Measurements from ENCODE around the gene OXER1. TPM values are rescaled to one million over a fixed set of nuclear protein-coding genes. Genes with fewer than 3 reads are reported as not detected.
A peak's percentile ranks its signal among the peaks of the same experiment; 100 is the strongest.

OXER1 gene
- polyA plus RNA-seq, 1 donor = 12.0 TPM

DNA sequence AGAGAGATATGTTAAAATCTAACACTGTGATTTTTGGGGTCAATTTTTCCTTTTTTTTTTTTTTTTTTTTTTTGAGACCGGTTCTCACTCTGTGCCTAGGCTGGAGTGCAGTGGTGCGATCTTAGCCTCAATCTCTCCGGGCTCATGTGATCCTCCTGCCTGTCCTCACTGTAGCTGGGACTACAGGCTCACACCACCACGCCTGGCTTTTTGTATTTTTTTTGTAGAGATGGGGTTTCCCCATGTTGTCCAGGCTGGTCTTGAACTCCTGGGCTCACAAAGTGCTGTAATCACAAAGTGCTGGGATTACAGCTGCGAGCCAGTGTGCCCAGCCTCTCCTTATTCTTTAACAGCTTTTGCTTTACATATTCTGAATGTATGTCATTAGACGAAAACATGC lies 31.3 kb upstream of the OXER1 start:
- no peak for DNase-seq

DNA sequence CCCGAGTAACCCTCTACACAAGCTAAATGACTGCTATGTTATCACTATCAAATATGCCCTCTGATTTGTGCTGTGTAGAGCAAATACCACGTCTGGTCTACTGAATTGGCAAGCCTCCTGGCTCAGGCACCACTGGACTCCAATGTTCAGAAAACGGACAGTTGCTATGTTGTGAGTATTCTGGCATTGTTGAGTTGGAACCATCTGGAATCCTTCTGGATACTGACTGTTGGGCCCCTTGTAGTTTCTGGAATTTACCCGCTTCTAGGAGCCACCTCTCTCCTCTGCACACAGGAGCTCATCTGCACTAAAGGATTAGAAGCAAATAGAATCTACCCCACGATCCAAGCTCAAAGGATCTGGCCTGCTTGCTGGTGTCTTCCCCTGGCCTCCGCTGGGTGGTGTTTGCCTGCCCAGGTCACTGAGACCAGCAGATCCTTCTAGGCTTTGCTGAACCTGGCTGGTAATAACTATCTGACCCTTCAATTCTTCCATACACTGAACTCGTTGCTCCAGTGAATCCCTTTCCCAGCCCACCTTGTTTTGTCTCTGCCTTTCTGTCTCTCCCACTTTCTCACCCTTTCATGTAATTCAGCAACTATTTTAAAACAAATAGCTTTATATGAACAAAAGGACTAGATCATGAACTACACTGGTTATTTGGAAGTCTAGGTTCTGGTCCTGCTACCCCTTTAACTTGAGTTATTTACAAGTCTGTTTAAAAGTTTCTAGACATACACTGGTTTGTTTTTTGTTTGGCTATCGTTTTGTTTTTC lies 30.5 kb upstream of the OXER1 start:
- DNase-seq = no peak

DNA sequence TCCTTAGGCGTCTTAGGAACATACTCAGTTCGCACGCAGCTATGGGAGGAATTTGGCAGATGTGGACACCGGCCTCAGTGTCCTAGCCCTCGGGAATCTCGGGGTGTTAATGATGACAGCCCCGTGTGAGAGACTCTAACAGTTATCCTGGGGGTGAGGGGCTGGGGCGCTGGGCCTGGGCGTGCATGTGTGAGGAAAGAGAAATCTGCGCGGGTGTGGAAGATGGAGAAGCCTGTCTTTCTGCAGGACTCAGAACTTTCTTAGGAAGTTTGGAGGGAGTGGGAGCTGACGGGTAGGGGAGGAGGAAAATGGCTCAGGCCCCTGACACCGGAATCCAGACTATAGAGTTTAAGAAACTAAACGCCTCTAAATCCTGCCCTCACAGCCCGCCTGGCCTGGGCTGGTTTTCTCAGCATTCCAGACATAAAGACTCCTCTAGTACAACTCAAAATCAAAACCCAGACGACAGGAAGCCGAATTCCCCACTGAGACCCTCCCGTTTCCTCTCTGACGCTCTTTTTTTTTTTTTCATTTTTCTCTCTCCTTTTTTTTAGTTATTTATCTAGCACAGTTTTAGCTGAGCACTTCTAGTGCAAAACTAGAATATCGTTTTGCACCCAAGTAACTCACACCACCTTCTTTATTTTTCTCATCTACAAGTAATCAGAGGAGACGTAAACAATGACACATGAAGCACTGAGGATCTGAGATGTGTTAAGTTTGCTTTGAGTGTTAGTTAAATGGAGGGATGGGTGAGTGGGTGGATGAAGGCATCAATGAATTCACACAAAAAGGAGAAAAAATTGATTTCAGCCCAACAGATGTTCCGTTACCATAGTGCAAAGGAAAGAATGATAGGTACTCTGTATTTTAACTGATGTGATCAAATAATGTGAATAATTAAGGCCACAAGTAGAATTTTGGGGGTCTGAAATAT lies 29.7 kb upstream of the OXER1 start:
- DNase-seq = peak; percentile 65

DNA sequence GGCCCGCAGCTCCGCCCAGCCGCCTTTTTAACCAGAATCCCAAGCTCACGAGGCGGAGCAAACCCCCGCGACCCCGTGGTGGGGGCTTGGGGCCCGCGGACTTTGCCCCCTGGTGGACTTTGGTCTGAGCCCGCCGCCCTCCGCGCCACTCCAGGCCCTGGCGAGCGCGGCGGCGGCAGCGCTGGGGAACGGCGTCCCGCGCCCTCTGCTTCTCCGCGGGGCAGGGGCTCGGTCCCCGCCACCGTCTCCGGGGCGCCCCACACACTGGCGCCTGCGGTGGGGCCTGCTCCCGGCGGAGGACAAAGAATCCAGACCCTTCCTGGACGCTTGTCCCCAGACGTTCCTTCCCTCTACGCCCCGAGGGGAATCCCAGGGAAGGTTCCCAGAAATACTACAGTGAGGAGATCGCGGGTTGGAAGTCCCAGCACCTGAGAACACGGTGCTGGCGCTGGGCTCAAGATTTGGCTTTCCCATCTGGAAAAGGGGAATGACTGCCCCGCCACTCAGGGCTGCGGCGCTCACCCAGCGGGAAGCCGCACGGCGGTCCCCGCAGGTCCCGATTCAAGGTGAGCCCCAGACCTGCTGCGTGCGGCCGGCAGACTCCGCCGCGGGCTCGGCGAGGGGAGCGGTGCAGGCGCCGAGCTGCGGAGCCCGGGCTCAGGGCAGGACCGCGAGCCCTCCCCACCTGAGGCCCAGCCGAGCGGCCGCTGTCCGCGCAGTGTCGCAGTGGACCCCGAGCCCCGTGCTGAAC lies 28.8 kb upstream of the OXER1 start, which contains the start of gene HAAO:
Gene HAAO, minus strand, starts transcription at position 1 of the 751 bp plus-strand sequence. CDS start 47 bp downstream, outside the sequence.
- DNase-seq = peak; percentile 57

DNA sequence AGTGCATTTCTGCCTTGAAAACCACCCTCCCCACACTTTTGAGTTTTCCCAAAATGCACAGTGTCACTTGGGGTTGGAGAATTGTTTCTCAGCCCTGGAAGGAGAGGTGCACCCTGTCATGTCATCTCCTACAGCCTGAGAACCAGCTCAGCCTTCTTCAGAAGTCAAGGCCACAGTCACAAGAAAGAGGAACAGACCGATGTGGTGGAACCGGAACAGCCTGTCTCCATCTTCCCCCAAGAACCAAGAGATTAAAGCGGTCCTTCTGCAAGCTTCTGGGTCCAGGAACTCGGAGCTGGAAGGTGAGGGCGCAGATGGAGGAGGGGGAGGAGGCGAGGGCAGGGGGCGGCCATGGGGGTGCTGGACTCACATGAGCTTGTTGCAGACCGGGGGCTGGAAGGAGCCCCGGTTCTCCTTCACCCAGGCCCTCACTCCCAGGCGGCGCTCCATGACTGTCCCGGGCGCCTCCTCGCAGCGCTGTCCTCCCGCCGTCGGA lies 28.2 kb upstream of the OXER1 start:
- no peak for DNase-seq

DNA sequence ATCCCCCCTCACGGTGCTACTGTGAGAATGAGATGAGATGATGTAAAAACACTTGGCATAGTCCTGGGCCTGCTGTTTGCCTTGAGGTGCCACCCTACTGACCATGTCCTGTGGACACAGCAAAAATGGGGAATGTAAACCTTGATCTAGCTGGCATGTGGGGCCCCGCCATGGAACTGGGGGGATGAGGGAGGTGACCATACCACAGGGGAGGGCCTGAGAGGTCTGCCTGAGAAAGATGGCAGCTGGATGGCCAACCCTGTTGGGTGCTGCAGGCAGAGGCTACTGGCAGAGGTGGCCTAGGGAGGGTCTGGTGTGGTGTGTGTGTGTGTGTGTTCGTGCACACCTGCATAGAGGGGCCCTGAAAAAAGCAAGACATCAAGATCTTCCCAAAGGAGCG lies 27.7 kb upstream of the OXER1 start:
- no peak for DNase-seq

DNA sequence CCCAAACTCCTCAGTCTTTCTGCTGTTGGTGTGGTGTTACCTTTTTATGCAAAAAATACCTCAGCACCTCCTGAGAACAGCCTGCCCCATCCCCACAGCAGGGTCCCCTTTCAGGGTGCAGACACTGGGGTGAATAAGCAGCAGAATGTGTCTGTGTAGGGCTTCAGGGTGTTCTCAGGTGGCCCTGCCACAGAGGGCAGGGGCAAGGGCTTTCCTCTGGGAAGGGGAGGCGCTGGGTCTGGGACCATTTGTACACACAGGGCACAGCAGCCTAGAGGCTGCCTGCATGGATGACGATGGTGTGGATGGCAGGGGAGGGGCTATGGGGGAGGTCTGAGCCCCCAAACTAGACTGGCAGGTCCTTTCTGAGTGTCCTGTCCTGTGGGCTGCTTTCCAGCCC lies 25.8 kb upstream of the OXER1 start:
- no peak for DNase-seq

DNA sequence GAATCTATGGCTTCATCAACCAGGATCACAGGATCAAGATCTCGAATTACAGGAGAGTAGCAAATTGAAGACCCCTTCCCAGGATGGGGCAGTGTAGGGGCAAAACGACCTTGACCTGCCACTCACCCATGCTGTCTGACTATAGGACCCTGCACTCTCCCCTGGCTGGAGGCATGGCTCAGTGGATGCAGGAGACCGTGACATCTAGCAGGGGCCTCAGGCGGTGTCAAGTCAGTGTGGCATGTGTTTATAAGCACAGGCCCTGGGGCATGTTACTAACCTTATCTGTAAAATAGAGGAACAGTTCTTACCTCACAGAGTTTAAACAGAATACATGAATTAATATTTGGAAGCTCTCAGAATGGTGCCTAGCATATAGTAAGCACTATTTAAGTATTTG lies 24.9 kb upstream of the OXER1 start:
- DNase-seq = no peak

DNA sequence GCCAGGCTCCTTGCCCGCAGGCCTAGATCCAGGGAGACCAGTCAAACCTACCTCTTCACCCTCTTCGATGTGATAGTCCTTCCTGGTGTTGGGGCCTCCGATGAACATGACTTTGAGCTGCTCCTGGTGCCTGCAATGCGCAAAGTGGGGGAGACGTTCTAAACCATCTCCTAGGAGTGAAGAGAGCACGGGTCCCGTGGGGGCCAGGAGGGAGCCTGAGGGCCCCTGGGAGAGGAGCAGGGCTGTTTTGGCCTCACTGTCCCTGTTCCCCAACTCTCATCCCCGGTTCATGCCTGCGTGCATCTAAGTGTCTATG lies 24.5 kb upstream of the OXER1 start:
- DNase-seq = no peak

DNA sequence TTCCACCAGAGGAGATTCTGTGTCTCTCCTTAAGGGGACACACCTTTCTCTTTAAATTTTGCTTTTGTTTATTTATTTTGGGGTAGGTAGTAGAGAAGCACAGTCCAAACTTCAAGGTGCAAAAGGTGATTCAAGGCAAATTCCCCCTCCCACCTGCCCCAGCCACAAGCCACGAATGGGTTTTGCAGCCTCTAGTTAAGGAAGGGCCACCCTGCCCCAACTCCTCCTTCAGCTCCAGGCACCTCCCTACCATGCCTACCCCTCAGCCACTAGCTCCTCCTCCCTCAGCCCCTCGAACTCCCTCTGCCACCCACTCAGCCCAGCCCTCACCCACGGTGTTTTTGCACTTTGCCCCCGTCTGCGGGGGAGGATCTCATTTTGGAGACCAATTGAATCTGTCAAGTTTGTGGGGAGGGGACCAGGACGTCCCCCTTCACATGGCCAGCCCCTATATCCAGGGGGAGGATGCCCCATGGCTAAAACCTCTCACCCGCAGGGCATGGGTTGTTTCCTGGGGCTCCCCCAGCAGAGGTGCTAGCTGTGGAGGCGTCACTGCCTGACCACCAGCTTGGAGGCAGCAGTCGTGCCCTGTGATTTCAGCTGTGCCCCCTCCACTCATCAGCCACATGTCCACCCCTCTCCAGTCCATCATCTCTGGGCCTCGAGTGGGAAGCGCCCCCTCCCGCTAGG lies 24.0 kb upstream of the OXER1 start:
- DNase-seq = no peak

DNA sequence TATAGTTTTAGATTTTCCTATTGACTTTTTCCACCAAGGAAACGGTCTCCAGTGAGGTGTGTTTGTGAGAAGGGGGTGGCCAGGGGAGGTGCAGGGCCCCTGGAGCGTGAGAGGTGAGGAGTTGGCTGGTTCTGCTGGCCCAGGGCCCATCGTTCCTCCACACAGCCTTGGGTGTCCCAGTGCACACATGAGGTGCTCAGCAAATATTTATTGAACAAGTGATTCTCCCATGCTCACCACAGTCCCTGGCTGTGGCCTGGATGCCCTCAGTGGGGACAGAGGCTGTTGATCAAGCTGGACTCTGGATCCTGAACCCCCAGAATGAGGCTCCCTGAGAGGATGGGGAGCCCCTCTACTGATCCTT lies 23.5 kb upstream of the OXER1 start:
- no peak for DNase-seq

DNA sequence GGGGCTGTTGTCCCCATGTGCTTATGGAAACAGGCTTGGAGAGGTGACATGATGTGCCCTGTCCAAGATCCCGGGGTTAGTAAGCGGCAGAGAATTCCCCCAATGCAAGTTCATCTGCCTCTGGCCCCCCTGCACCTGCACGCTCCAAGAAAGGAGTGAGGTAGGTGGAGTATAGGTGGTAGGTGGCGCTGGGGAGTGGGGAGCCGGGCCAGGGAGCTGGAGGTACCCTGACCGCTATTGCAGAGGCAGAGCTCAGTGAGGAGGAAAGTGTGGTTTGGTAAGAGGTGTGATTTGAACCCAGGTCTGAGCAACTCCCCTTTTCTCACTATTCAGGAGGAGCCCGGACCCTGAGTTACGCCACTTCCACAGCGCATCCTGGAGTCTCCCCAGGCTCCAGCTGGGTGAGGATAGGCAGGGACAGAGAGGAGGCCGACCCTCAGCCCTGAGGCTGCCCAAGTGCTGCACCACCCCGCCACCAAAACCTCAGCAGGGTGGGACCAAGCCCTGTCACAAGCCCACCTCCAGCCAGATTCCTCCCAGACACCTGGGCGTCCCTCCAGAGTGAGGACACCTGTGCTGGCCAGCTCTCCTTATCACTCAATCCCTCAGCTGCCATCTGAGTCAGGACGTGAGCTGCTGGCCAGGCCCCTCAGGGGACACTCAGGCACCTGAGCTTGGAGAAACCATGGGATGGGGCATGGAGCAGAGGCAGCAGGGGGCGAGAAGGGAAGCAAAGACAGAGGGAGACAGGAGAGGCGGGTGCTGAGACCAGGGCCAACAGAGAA lies 22.8 kb upstream of the OXER1 start:
- no peak for DNase-seq

DNA sequence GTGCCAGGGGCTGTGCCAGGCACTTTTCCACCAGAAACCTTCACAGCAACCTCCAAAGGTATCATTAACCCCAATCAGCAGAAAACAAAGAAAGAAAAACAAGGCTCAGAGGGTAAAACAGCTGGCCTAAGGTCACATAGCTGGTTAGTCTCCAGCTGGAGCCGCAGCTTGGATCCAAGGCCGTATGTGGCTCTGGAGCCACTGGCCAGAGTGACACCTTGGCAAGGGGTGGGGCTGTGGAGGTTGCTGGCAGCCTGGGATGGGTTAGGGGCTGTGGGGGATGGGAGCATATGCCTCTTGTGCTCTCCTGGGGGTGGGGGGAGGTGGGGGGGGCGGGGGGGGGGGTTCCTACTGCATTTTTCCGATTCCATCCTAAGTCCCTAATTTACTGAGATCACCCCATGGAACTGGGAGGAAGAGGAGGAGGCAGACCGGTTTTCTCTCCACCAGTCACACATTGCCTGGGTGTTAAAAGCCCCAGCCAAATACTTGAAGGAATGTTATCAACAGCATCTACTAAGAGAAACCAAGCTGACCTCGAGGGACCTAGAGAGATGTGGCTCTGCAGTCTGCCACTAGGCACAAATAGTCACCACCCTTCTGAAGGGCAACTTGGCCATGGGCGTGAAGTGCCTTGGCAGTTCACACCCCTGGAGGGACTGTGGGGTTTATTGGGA lies 20.4 kb upstream of the OXER1 start:
- DNase-seq = no peak

DNA sequence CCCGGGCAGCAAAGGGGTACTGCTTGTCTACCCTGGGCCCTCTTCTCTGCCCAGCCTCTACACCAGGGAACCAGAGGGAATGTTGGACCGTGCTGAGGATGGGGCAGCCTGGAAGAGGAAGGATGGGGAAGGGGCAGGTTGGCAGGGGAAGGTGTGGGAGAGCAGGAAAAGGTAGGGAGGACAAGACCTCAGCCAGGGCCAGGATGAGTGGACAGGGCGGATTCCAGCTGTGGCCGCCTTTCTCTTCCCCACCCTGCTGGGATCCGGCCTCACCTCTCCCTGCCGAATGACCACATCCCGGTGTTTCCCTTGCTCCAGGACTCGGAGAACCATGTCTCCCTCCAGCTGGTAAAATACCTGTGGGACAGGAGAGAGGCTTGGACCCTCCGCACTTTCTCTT lies 19.6 kb upstream of the OXER1 start:
- no peak for DNase-seq

DNA sequence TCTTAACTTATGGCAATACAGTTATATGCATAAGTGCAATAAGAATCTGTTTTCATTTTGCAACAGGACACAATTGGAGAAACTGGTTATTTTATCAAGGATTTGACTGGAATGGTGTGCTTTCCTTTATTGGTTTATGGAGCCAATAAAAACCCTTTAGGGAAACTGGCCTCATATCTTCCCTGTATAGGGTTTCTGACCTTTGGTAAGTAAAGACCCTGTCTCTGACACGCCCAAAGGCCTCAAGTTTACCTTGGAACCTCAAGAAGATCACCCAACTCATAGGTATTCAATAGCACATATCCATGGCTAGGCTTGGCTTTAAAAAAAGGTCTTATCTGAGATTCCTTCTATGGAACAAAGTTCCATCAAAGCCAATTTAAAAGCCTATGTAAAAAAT lies 17.2 kb upstream of the OXER1 start:
- no peak for DNase-seq

DNA sequence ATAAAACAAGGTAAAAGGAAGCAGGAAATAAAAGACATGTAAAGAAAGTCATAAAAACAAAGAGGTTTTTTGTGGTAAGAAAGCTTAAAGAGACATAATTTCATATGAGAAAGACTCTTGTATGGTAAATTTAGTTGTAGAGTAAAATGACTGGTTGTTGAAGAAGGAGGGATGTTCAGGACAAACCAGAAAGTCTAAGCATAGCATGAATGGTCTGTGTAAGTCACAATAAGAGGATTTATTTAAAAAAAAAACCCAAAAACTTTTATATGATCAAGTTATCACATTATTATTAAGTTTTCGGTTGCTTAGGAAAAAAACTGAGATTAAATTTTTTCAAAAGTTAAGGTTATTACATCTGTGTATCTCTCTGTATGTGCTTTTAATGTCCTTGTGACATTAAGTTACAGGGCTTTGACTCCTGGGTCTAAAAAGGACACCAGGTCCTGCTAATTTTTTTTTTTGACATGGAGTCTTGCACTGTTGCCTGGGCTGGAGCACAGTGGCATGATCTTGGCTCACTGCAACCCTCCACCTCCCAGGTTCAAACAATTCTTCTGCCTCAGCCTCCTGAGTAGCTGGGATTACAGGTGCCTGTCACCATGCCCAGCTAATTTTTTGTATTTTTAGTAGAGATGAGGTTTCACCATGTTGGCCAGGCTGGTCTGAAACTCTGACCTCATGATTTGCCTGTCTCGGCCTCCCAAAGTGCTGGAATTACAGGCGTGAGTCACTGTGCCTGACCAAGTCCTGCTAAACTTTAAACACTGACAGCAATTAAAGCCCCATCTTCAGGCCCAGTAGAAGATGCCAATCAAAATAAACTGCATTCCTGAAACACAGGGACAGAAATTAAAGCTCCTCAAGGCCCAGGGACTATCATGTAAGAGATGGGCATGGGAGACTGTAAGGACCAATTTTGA lies 14.2 kb upstream of the OXER1 start:
- DNase-seq = no peak

DNA sequence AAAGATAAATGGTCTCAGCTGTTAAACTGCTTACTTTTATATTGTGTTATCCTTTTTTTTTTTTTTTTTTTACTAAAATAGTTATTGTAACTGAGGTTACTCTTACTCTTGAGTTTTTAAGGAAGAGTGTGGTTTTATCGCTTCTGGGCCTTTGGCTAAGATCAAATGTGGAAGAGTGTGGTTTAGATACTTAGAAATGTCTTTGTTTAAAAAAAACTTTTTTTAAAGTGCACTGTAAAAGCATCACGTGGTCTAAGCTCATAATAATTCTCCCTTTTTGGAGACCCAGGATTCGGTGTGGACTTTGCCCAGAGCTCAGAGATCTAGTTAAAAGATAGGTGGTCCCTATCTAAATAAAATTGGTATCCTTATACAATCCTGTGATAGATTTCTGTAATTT lies 11.9 kb upstream of the OXER1 start:
- DNase-seq = no peak

DNA sequence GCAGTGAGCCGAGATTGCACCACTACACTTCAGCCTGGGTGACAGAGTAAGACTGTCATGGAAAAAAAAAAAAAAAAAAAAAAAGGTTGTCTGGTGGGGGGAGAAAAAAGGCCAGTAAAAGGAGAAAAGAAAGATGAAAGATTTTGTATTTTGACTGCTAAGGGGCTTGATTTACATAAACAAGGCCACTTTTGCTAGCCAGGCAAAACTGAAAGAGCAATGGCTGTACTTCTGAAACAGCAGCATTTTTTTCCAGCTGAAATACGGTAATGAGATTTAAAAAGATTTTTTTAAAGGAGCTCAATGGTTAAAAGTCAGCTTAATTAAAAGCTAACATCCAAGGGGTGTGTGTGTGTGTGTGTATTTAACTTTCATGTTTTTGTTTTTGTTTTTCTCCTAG lies 11.3 kb upstream of the OXER1 start:
- no peak for DNase-seq

DNA sequence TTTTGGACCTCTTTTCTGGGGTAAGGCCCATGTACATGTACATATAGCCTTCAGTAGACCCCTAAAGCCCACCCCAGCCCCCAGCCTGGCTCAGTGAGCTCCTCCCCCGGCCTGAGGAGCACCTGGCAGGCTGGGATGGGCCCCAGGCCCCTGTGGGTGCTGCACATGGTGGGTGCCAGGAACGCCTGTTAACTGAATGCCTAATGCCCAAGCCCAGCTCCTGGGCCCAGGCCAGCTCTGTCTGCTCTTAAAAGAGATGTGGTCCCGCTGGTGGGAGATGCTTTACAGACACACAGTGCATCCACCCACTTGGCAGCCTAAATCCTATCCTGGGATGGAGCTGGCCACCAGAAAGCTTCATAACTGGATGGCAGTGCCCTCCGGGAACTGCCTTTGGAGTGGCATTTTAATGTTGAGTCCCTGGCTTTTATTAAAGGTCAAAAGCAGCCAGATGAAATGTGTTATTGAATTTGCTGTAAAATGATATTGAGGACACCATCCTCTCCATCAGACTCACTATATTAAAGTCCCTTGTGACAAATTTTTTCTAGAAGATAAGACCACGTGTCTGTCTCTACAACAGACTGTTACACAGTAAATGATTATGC lies 7.7 kb upstream of the OXER1 start:
- no peak for DNase-seq
